OCI-LY7 (cell line): ENCODE results near the gene GP1BA.

Experiments used
- EZH2phosphoT487 ChIP-seq: fragments of 200-600 bp; sonication (generic); IDR thresholded peaks from 2 replicates; pipeline ENCODE4 v1.6.1; 2018; ENCODE audit warnings: low read depth, borderline replicate concordance, mild to moderate bottlenecking, mixed run types, antibody characterized with exemption, low read length, moderate library complexity, mixed read lengths
- TF ChIP-seq, protein P1 (sequence below): fragments of 200-600 bp; sonication (generic); conservative IDR thresholded peaks from 2 replicates; pipeline ENCODE4 v1.5.1; 2014; ENCODE audit warnings: mild to moderate bottlenecking, antibody characterized with exemption, low read length, moderate library complexity, mixed read lengths

DNA sequence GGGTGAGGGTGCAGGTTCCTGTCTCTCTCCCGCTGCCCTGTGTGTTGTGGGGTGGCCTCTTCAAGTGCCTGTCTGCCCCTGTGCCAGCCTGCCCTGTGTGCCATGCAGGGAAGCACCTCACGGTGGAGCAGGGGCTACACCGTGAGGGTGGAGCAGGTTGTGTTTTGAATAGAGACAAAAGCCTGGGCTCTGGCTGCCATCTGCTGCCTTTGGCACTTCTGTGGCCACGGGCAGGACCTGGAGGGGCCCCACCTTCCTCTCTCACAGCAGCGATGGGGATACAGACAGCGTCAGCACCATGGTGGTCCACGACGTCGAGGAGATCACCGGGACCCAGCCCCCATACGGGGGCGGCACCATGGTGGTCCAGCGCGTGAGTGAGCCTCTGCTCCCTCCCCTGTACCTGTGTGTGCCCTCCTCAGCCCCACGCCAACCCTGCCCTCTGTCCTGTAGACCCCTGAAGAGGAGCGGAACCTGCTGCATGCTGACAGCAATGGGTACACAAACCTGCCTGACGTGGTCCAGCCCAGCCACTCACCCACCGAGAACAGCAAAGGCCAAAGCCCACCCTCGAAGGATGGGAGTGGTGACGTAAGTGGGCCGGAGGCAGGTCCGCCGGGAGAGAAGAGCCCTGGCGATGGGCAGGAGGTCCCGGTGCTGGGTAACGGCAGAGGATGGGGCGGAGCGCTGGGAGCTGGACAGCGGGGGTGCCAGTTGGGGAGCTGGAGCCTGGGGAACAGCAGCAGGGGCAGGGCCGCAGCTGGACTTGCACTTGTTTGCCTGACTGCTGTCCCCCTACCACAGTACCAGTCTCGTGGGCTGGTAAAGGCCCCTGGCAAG is 38.1 kb upstream of the GP1BA start:
- TF ChIP-seq, protein P1, sequence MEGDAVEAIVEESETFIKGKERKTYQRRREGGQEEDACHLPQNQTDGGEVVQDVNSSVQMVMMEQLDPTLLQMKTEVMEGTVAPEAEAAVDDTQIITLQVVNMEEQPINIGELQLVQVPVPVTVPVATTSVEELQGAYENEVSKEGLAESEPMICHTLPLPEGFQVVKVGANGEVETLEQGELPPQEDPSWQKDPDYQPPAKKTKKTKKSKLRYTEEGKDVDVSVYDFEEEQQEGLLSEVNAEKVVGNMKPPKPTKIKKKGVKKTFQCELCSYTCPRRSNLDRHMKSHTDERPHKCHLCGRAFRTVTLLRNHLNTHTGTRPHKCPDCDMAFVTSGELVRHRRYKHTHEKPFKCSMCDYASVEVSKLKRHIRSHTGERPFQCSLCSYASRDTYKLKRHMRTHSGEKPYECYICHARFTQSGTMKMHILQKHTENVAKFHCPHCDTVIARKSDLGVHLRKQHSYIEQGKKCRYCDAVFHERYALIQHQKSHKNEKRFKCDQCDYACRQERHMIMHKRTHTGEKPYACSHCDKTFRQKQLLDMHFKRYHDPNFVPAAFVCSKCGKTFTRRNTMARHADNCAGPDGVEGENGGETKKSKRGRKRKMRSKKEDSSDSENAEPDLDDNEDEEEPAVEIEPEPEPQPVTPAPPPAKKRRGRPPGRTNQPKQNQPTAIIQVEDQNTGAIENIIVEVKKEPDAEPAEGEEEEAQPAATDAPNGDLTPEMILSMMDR: no peak
- no peak for TF ChIP-seq EZH2phosphoT487
